NCI-H226 (cell line): ENCODE data around the gene TMC7.
"Not testable (repeated sequence)": the region's sequence is repeated elsewhere in the genome, so short reads cannot be mapped to it uniquely, and the experiment has no call there.

Experiments
- DNase-seq: peaks from one replicate; pipeline ENCODE4 v3.0.0-alpha.2; 2015

TMC7 gene

GRCh38 chr16:18984435-18985005 is 786 bp downstream of the TMC7 start:
- DNase-seq: no peak

- not testable (repeated sequence) for DNase-seq
These were observed 1.5 kb downstream of the TMC7 start for GRCh38 chr16:18985256-18985655.

GRCh38 chr16:18991731-18992130 is 8.0 kb downstream of the TMC7 start:
- not testable (repeated sequence) for DNase-seq

- DNase-seq: not testable (repeated sequence)
These were observed 9.8 kb downstream of the TMC7 start for GRCh38 chr16:18993531-18993930.

GRCh38 chr16:18994181-18994580 is 10.4 kb downstream of the TMC7 start:
- not testable (repeated sequence) for DNase-seq

GRCh38 chr16:18995406-18995805 is 11.7 kb downstream of the TMC7 start:
- DNase-seq: not testable (repeated sequence)

- not testable (repeated sequence) for DNase-seq
These were observed 12.8 kb downstream of the TMC7 start for GRCh38 chr16:18996536-18996935.

GRCh38 chr16:18997001-18997400 is 13.3 kb downstream of the TMC7 start:
- DNase-seq: not testable (repeated sequence)

- no peak for DNase-seq
These were observed 15.3 kb downstream of the TMC7 start for GRCh38 chr16:18999045-18999393.

- peak; percentile 84 for DNase-seq
These were observed 18.1 kb downstream of the TMC7 start for GRCh38 chr16:19001788-19002187.

GRCh38 chr16:19003935-19004334 is 20.2 kb downstream of the TMC7 start:
- no peak for DNase-seq

- DNase-seq: no peak
These were observed 22.1 kb downstream of the TMC7 start for GRCh38 chr16:19005561-19006445.

- no peak for DNase-seq
These were observed 22.9 kb downstream of the TMC7 start for GRCh38 chr16:19006446-19007315.

GRCh38 chr16:19008245-19009169 is 24.8 kb downstream of the TMC7 start:
- peak; percentile 30 for DNase-seq

- no peak for DNase-seq
These were observed 27.5 kb downstream of the TMC7 start for GRCh38 chr16:19011169-19011731.

GRCh38 chr16:19014461-19014860 is 30.7 kb downstream of the TMC7 start:
- peak; percentile 2 for DNase-seq

- DNase-seq: no peak
These were observed 33.4 kb downstream of the TMC7 start for GRCh38 chr16:19017179-19017578.

- no peak for DNase-seq
These were observed 37.0 kb downstream of the TMC7 start for GRCh38 chr16:19020689-19021088.

GRCh38 chr16:19021747-19022146 is 38.0 kb downstream of the TMC7 start:
- DNase-seq: no peak

GRCh38 chr16:19027416-19027815 is 43.7 kb downstream of the TMC7 start:
- DNase-seq: no peak

- no peak for DNase-seq
These were observed 46.2 kb downstream of the TMC7 start for GRCh38 chr16:19029980-19030379.

GRCh38 chr16:19031738-19032137 is 48.0 kb downstream of the TMC7 start:
- DNase-seq: no peak
